ENCODE data around the gene ADAMTS16.

The ADAMTS16 gene

GRCh38 chr5:5145651-5146529 is 5.8 kb downstream of the ADAMTS16 start:
- no peak for DNase-seq

GRCh38 chr5:5146530-5147160 is 6.5 kb downstream of the ADAMTS16 start:
- DNase-seq, result no peak

DNA sequence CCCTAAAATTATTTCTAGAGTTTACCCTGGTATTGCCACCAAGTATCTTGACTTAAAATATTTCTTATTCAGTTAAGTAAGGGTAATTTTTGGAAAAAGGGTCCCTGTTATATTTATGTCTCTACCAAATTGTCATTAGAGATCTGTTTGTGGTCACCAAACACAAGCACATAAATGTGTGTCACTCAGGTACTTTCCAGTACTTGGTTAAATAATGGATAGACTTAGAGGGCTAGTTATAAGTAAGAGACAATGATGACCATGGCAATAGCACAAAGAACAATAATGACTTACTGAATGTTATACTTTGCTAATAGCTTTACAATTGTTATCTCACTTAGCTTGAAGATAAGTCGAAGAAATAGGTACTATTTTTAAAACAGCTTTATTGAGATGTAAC is 9.0 kb downstream of the ADAMTS16 start:
- no peak for DNase-seq

DNA sequence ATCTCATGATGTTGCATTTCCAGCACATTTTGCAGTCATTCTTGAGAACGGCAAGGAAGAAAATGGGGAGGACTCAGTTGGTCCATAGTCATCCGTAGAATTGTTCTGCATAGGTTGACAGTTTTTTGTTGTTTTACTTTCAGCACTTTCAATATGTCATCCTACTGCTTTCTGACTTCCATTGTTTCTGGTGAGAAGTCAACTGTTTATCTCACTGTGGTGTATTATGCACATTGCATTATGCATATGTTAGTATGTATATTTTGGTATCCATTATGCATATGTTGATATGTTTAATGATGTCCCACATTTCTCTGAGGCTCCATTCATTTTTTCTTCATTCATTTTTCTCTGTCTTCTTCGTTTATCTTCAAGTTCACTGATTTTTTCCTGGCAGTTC is 10.5 kb downstream of the ADAMTS16 start:
- no peak for DNase-seq

DNA sequence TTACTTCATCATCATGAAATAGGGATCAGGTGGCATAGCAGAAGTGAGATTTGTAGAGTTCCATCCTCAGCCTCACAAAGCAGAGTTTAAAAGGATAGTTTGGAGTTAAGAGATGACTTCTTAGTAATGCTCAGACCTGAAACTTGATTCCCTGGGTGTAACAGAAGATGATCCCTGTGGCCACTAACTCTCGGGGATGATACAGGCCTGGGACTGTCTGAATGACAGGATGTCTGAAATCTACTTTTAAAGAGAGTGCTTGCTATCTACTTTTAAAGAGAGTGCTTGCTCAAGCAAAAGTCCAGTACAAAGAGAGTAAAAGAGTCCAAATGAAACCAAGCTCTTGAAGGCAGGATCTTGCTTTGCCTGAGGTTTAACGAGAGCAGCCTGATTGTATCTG is 14.6 kb downstream of the ADAMTS16 start:
- DNase-seq, result no peak

DNA sequence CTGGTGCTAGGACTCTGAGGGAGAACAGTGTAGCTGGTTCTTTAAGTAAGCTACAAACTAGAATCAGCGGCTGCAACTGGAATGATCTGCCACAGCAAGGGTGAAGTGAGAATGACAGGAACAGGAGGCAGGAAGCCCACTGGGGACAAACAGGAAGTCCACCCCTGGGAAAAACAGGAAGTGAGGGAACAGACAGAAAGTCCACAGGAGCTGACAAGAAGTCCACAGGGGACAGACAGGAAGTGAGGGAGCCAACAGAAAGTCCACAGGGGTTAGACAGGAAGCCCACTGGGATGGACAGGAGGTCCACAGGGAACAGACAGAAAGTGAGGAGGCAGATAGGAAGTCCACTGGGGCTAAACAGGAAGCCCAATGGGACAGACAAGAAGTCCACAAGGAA is 15.5 kb downstream of the ADAMTS16 start:
- no peak for DNase-seq

DNA sequence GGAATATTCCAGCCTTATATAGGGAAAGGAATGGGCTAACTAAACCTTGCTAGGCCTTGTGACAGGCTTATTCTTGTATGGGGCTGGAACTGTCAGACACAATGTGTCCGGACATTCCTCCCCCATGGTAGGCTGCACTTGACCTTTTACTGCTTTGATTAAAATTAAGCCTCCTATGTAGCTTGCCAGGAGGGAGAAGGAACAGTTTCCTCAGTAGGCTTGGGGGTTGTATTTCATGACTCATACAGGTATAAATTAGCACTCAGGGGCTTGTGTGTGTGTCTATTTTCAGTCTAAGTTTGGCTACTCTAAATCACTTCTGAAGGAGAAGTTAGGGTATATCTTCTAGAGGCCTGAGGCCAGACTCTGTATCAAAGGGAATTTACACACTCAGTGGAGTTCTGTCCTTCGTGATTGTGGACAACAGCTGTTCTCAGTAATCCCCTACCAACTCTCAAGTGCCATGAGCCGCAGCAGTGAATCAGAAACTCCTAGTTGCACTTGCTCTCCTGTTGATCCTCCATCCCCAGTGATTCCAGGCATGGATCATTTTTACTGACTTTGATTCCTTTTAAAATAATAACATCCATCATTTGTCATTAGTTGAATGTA is 16.4 kb downstream of the ADAMTS16 start:
- DNase-seq, result no peak

GRCh38 chr5:5158472-5158895 is 18.4 kb downstream of the ADAMTS16 start:
- no peak for DNase-seq

- DNase-seq, result no peak
These were observed 19.4 kb downstream of the ADAMTS16 start for GRCh38 chr5:5159282-5160103.

DNA sequence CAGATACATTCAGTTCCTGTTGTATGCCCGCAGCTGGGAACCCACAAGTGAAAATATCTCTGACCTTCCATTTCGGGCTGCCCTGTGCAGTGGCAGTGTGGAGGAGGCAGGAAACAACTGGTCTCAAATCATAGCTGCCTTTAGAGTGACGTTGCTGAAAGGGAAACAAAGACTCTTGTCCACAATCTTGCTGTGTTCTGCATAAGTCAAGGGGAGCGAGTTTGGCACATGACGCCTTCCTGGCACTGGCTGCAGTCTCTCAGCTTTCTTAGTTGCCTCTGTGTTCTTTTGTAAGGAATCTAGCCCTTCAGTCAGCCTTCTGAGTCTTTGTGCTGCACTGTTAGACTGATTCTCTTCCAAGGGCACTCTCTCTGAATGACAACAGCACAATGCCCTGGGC is 24.0 kb downstream of the ADAMTS16 start:
- no peak for DNase-seq

DNA sequence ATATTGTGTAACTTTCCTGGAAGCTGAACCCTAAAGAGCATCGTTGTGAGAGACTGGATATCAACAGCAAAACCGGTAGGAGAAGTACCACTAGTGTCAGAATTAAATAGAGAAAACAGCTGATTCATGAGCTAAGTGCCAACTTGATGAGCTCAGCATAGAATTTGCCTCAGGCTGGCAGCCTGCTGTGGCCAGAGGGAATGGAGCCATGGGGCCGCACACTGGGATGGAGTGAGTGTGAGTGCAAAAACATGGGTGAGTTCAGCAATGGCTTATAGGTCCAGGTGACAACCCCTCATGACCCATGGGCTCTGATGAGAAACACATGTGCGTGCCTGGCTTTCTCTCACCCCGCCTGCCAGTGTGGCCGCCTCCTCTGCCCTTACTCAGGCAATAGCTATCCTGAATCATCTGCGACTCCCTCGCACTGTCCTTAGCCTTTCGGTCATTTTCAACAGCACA is 25.4 kb downstream of the ADAMTS16 start:
- DNase-seq, result no peak

DNA sequence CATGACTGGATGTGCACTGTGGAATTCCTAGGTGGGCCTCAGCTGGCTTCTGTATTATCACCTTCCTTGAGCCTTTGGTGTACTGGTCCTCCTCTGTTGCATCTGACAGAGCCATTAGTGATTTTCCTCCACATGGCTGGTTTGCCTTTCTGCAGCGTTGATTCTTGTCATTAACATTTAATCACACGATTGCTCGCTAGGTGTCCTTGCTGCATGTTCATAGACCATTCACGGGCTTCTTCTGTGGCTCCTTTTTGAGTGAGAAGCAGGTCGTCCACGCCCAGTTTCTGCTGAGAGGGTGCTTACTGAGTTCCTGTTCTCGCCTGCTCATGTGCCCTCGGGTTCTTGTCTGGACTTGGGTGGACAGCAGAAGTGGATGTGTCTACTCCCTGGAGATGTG is 29.3 kb downstream of the ADAMTS16 start:
- no peak for DNase-seq

DNA sequence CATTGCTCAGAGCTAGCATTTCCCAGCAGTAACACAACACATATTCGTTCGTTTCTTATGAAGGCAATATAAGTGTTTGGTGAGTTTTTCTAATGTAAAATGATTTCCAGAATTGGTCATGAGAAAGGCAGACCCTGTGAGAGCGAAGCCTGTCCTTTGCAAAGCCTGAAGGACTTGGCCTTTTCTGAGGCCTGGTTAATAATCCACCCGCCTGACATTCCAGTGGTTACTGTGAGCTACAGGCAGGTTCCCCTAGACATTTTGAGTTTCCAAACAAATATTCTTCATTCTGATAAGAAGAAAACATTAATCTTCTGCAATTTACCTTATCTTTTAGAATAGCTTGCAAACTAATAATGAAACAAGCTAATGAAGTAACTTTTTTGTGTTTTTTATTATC is 38.0 kb downstream of the ADAMTS16 start:
- no peak for DNase-seq

DNA sequence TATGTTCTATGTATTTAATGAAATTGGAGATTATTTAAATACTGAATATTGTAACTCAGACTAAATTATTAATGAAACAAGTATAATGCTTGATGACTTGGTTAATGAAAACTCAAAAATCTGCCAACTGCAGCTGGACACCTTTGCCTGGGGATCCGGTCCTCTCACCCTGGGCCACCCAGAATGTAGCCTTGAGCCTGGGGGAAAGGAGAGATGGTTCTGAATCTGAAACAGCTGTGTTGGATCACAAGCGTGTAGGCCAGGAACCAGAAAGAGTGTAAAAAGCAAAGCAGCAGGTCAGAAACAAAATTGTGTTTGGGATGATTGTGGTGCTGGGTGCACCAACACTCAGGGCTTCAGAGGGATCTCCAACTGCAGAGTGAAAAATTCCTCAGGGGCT is 38.5 kb downstream of the ADAMTS16 start:
- DNase-seq, result no peak

- DNase-seq, result no peak
These were observed 38.9 kb downstream of the ADAMTS16 start for GRCh38 chr5:5179079-5179478.

- DNase-seq, result no peak
These were observed 39.5 kb downstream of the ADAMTS16 start for GRCh38 chr5:5179597-5179996.

DNA sequence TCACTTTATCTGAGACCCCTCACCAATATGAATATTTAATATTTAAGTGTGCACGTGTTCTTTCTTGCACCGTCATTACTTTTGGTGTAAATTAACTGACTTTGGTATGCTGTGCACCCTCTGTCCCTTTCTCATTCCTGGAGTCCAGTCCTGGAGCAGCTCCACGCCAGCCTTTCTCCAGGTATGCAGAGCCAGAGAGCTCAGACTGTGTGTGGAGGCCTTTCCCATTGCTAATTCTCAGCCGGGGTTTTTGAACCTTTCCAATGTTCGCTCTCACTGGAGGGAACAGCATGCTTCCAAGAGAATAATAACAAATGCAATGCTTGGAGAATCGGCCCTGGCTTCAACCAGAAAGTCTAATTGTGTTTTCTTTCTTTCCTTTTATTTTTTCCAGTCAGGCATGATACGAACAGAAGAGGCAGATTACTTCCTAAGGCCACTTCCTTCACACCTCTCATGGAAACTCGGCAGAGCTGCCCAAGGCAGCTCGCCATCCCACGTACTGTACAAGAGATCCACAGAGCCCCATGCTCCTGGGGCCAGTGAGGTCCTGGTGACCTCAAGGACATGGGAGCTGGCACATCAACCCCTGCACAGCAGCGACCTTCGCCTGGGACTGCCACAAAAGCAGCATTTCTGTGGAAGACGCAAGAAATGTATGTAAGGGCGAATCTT is 41.7 kb downstream of the ADAMTS16 start:
- no peak for DNase-seq

DNA sequence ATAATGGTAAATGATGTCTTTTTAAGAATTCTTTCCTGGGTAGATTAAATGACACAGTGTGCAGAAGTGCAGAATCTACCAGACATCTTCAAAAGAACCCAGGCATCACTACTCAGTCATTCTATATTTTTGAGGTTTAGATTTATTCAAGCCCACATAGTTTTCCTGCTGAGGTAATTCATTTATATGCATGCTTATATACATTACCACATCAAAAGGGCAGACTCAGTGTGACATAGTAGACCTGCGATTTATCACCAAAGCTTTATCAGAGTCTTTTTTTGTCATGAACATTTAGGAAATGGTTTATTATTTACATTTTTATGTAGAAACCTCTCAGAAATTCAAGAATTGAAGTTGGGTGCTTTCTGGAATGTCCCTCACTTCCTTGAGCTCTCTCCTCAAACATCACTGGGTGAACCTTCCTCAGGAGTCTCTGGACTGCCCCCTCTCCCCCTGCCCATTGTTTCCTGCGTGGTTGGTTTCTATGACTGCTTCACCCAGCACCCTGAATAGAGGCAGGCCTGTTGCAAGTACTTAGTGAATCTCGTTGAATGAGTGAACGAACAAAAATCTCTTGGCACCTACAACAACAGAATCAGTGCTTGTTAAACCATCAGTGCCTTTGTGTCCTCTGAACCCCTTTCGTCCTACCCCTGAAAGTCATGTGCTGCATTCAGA is 42.5 kb downstream of the ADAMTS16 start:
- no peak for DNase-seq

DNA sequence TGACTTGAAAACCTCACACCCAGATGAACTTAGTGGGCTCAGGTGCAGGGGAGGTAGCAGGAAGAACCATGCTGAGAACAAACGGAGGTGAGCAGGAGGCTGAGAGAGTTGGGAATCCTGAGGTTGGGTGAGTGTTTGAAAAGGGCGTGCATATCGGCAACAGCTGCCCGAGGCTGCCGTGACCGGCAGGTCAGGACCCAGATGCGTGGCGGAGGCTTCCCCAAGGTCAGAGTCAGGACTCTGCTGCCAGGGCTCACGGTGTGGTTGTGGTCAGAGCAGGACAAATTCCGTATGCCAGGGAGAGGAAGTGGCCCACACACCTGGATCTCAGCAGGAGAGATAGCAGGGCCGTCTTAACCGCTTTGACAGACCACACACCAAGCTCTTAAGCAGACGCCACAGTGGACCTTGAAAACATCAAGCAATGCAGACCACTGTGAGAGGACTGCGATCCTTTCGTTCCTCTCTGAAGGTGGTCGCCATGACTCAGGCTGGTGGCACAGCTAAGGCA is 43.1 kb downstream of the ADAMTS16 start:
- no peak for DNase-seq

- no peak for DNase-seq
These were observed 43.8 kb downstream of the ADAMTS16 start for GRCh38 chr5:5183933-5184332.

DNA sequence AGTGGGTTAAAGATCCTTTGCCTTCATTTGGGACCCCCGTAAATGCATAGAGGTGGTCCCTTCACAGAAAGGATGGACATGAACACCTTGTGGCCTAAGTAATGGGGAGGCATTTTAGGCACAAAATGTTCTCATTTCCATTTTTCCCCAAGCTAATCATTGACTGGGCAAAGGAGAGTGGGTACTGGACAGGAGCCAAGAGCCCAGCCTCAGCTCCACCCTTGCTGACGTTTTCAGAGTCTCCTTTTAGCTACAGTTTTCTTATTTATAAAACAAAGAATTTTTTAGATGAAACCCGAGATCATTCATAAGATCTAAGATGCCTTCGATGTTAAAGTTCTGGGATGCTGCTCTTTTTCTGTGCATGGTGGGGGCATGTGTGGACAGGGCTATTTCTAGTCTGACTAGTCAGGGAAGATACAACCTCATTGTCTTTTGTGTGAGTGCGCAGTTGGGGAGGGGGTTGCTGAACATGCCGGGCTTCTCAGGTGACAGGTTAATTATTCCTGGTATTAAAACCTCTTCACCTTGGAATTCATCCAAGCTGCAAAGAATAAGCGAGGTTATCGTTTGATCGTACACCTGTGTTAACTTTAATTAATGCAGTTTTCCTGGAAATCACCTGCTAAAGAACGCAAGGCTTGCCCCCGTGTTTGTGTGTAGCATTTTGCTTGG is 48.4 kb downstream of the ADAMTS16 start:
- DNase-seq, result no peak

All from KG1 (cell line).